Kidney (tissue), 14 donors: ENCODE measurements around the gene ZNF609. TPM values are rescaled to one million over a fixed set of nuclear protein-coding genes. Genes with fewer than 3 reads are reported as not detected.

Experiments used
- DNase-seq, 5 donors: peaks; one replicate each; pipeline ENCODE4 v3.0.0-alpha.2; 2013 to 2020
- FAIRE-seq: peaks from 2 replicates; lab custom pipeline; 2012; peaks lifted over from hg19 to GRCh38; lab: Jason Lieb, UNC
- H3K27ac ChIP-seq, 2 donors: one replicate each; pipeline ENCODE4 v1.7.0; 2013; ENCODE audit warnings: low read depth in 2 of 2, low read length in 2 of 2, inconsistent platforms in 1 of 2
- H3K27me3 ChIP-seq: one replicate; pipeline ENCODE4 v1.7.1; 2013; ENCODE audit warnings: low read length, inconsistent platforms; ENCODE audit not compliant: control insufficient read depth, insufficient read depth
- H3K36me3 ChIP-seq, 3 donors: one replicate each; pipeline versions ENCODE4 v1.7.0 to v1.7.1; 2013; ENCODE audit warnings: low read length in 3 of 3, control low read depth in 1 of 3, inconsistent platforms in 1 of 3; ENCODE audit not compliant: insufficient read depth in 3 of 3, control insufficient read depth in 2 of 3
- H3K4me1 ChIP-seq, 3 donors: one replicate each; pipeline versions ENCODE4 v1.7.0 to v1.7.1; 2013; ENCODE audit warnings: low read length in 3 of 3, inconsistent platforms in 1 of 3, low read depth in 1 of 3; ENCODE audit not compliant: control insufficient read depth in 2 of 3, insufficient read depth in 2 of 3
- H3K4me3 ChIP-seq, 3 donors: one replicate each; pipeline versions ENCODE4 v1.7.0 to v1.8.1; 2013; ENCODE audit warnings: low read length in 3 of 3, control low read depth in 1 of 3, inconsistent platforms in 1 of 3
- H3K9ac ChIP-seq, 3 donors: one replicate each; pipeline versions ENCODE4 v1.7.0 to v1.7.1; 2013; ENCODE audit warnings: low read length in 3 of 3, control low read depth in 1 of 3, inconsistent platforms in 1 of 3
- H3K9me3 ChIP-seq, 3 donors: one replicate each; pipeline versions ENCODE4 v1.7.0 to v1.7.1; 2013; ENCODE audit warnings: low read length in 3 of 3, control low read depth in 1 of 3, inconsistent platforms in 1 of 3; ENCODE audit not compliant: control insufficient read depth in 2 of 3, insufficient read depth in 1 of 3
- CTCF ChIP-seq: IDR thresholded peaks from 3 replicates; pipeline ENCODE4 v1.5.1; 2012; ENCODE audit warnings: mild to moderate bottlenecking, moderate library complexity, borderline replicate concordance; ENCODE audit not compliant: insufficient read depth; ENCODE audit errors: extremely low read depth
- intact Hi-C: fragments of 100-400 bp; cut with DNase I; formaldehyde crosslinking; loops from one replicate; pipeline ENCODE4 v1.11.1; 2022
- polyA plus RNA-seq: library from polyadenylated mRNA; stranded (reverse); fragments of 350-450 nt; fragmentation: Illumina TruSeq; extraction: RNeasy Lipid Tissue Mini Kit (QIAGEN cat#74804); gene quantifications from one replicate; pipeline ENCODE4 v1.2.3, GENCODE V29; 2014; ENCODE audit warnings: low read depth, low replicate concordance; ENCODE audit not compliant: insufficient read depth
- total RNA-seq: library from RNA; stranded (reverse); fragmentation: NEBNext Ultra II Directional; extraction: Animal tissue kit (Norgen Biotek cat#: 25700); gene quantifications from one replicate; pipeline ENCODE4 v1.2.1, GENCODE V29; 2021
- donor health status: control.
- donor health status: control.
- donor health status: control.
- donor health status: control.
- donor health status: control.
- donor health status: DM: yes; HTN: yes; CAD: no.
- donor health status: Normal renal cell carcinoma (clear cell type).

The ZNF609 gene
- total and polyA plus RNA-seq, 2 donors from 2014 or later, result 3.1 to 37.2 TPM

DNA sequence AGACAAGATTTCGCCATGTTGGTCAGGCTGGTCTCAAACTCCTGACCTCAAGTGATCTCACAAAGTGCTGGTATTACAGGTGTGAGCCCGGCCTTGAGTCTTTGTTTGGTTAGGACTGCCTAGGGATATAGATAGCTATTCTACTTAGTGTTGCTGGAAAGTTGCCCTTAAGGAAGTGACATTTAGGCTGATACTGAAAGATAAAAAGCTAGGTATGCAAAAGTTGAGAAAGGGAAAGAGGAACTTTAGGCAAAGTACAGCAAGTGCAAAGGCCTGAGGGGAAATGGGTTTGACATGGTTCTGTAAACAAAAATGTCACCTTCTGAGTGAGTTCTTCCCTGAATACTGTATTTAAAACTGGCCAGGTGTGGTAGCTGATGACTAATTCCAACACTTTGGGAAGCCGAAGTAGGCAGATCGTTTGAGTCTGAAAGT is 111.5 kb downstream of the ZNF609 start:
- H3K27ac ChIP-seq, result no peak overlapping the region
- peaks cover 0 to 3% (median 2%) of the 10 kb centered on the region in 3 donors for H3K4me1 ChIP-seq
- FAIRE-seq, result no peak
- no peak for TF ChIP-seq CTCF
- no peak overlapping the region for H3K9ac ChIP-seq
- no peaks in the 10 kb centered on the region for H3K27me3 ChIP-seq
- H3K4me3 ChIP-seq, result no peak overlapping the region
- no peaks in the 10 kb centered on the region for H3K9me3 ChIP-seq
- H3K36me3 ChIP-seq, result no peaks in the 10 kb centered on the region
- intact Hi-C loops, result no loop called here
- DNase-seq, result no peak

DNA sequence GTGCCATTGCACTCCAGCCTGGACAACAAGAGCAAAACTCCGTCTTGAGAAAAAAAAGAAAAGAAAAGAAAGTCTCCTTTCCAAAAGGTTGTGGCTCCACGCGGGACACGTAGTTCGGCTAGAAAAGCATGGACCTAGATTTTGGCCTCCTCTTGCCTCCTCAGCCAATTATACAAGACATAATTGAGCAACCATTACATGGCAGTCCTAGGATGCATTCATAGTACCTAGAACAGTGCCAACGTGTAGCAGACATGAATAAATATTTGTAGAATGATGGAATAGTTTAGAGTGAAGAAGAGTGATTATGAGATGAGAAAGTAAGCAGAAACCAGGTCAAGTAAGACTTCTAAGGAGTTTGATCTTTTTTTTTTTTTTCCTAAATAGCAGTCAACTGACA is 112.5 kb downstream of the ZNF609 start:
- FAIRE-seq, result no peak
- intact Hi-C loops, result no loop called here
- H3K9me3 ChIP-seq, result no peaks in the 10 kb centered on the region
- no peak overlapping the region for H3K27ac ChIP-seq
- H3K36me3 ChIP-seq, result no peaks in the 10 kb centered on the region
- no peak overlapping the region for H3K9ac ChIP-seq
- no peak for TF ChIP-seq CTCF
- no peaks in the 10 kb centered on the region for H3K27me3 ChIP-seq
- H3K4me1 ChIP-seq, result peaks cover 0 to 3% (median 2%) of the 10 kb centered on the region in 3 donors
- H3K4me3 ChIP-seq, result no peak overlapping the region
- DNase-seq, result no peak

- TF ChIP-seq CTCF, result no peak
- no peaks in the 10 kb centered on the region for H3K36me3 ChIP-seq
- intact Hi-C loops, result no loop called here
- DNase-seq, result no peak
- H3K27me3 ChIP-seq, result no peaks in the 10 kb centered on the region
- no peak for FAIRE-seq
- no peak overlapping the region for H3K9ac ChIP-seq
- H3K27ac ChIP-seq, result no peak overlapping the region
- H3K9me3 ChIP-seq, result no peaks in the 10 kb centered on the region
- H3K4me1 ChIP-seq, result peaks cover 0 to 2% (median 1%) of the 10 kb centered on the region in 3 donors
- no peak overlapping the region for H3K4me3 ChIP-seq
Measured at GRCh38 chr15:64574301-64575017, 114.1 kb downstream of the ZNF609 start.
